OCI-LY3 (cell line): ENCODE measurements around the gene GJA10.

Experiments
- CTCF ChIP-seq: fragments of 200-600, 300-600 bp; sonication (generic); IDR thresholded peaks from 2 replicates; pipeline ENCODE4 v1.5.1; 2014; ENCODE audit warnings: antibody characterized with exemption, low read length, low read depth
- EZH2phosphoT487 ChIP-seq: fragments of 200-600 bp; shearing (Covaris generic); IDR thresholded peaks from 2 replicates; pipeline ENCODE4 v1.6.1; 2018; ENCODE audit warnings: antibody characterized with exemption, mixed run types, low read depth

GRCh38 chr6:89917216-89917615 is 22.9 kb downstream of the GJA10 start:
- TF ChIP-seq CTCF (no peak), EZH2phosphoT487 (no peak)
